CD4-positive, alpha-beta T cell treated with Interleukin-21 for 1 hour (primary cell): ENCODE data around the gene ADCY9.
A peak's percentile ranks its signal among the peaks of the same experiment; 100 is the strongest.

Experiments
- DNase-seq: peaks from one replicate; pipeline ENCODE4 v3.0.0-alpha.2; 2020

The ADCY9 gene

DNA sequence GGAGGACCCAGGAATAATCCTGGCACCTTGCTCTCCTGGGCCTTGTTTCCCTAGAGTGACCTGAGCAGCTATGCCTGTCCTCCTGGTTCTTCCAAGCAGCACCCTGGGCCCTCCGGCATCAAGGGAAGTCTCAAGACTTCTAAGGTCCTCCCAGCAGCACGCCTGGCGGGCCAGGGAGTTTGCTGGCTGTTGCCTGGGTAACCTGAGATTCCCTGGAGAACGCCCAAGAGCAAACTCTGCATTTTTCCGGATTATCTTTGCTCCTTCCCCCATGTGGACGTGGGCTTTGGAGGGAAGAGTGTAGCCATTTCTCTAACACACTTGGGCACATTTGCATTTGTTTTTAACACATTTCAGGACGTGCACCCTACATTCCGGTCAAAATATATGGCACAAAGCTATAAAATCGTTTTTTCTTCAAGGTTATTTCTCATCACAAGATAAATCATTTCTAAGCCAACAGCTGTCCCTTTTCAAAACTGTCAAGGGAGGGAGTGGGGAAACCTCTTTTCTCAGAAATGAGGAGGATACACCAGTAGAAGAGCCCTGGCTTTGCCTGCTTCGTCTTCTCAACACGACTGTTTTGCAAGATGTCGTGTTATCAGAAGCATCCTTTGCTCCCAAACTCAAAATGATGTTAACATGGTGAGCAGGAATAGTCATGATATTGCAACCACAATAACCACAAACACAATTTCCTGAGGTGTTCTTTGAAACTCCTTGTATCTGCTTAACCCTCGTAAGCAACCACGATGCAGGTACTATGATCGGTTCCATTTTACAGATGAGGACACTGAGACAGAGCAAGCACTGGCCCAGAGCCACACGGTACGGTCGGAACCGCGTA is 116.5 kb downstream of the ADCY9 start:
- no peak for DNase-seq

- no peak for DNase-seq
Measured at GRCh38 chr16:3998793-3999478, 117.3 kb downstream of the ADCY9 start.

DNA sequence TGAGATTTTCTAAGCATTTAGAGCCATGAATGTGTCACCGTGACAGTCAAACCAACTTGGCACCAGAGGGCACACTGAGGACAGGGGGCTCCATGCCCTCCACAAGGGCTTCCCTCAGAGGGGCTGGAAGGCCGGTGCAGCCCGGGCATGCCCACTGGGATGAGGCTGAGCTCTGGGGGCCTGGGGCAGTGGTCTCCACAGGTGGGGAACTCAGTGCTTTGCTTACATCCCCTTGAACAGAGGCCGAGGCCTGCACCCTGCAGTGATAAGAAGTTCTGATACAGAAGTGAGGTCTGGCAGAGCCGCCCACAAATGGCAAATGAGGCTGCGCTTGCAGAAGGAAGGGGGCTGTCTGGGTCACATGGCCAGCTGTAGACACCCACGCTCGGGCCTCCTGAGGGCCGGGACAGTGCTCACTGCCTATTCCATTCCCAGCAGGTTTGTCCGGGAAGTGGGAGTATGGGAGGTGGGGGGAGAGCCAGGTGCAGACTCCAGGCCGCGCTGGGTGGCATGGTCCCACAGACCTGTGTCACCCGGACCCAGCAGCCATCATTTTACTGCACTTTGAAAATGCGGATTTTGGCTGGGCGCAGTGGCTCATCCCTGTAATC is 118.9 kb downstream of the ADCY9 start:
- no peak for DNase-seq

DNA sequence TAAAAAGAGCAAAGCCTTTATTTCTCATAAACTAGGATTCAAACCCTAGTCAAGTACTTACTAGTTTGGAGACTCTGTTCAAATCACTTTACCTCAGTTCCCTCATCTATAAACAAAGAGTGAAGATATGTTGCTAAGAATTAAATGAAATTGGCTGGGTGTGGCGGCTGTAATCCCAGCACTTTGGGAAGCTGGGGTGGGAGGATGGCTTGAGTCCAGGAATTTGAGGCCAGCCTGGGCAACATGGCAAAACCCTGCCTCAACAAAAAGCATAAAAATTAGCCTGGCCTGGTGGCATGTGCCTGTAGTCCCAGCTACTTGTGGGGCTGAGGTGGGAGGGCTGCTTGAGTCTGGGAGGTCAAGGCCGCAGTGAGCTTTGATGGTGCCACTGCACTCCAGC is 121.2 kb downstream of the ADCY9 start:
- DNase-seq, result no peak

GRCh38 chr16:3993052-3993785 is 123.0 kb downstream of the ADCY9 start:
- no peak for DNase-seq

GRCh38 chr16:3992297-3993051 is 123.8 kb downstream of the ADCY9 start:
- DNase-seq, result no peak

DNA sequence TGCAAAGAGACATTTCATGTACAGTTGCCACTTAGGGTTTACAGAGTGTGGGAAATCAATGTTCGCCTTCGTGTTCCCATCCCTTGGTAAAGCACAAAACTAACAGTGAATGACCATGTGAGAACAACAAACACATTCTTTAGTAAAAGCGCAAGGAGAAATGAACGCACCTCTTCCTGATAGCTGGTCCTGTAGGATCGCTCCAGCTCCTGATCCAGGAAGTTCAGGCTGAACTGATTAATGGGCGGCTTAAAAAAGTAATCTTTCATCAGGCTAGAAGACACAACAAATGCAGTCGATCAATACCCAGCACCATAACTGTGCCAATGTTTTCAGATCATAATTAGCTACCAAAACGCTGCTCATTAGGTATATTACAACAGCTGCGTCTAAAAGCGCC is 127.4 kb downstream of the ADCY9 start:
- DNase-seq, result no peak

- DNase-seq, result no peak
Measured at GRCh38 chr16:3988011-3988410, 128.2 kb downstream of the ADCY9 start.

DNA sequence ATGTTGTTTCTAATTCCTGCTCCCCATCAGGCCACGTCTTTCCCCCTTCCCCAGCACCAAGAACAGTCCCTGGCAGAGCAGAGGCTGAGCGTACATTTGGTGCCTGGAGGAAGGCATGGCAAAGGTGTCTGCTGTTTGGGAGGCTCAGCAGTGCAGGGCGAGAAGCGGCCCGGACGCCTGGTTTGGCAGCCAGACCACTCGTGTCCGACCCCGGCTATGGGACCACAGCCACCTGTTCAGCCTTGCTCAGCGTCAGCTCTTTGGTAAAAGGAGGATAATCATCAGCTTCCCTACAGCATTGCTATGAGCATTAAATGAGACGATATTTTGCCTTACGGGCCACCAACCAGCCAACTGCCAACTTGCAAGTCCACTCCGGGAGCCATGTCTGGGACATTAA is 129.0 kb downstream of the ADCY9 start:
- no peak for DNase-seq

DNA sequence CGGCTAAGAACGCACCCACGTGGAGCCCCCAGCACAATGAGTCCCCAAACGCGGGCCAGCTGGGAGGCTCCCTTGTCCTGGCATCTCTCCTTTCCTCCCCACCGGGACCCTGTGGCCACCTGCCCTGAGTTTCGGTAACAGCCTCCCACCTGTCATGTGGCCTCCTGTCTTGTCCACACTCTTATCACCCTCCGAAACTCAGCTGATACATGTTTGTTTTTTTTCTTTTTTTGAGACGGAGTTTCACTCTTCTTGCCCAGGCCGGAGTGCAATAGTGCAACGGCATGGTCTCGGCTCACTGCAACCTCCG is 130.1 kb downstream of the ADCY9 start:
- DNase-seq, result no peak

GRCh38 chr16:3984111-3985060 is 131.9 kb downstream of the ADCY9 start:
- no peak for DNase-seq

DNA sequence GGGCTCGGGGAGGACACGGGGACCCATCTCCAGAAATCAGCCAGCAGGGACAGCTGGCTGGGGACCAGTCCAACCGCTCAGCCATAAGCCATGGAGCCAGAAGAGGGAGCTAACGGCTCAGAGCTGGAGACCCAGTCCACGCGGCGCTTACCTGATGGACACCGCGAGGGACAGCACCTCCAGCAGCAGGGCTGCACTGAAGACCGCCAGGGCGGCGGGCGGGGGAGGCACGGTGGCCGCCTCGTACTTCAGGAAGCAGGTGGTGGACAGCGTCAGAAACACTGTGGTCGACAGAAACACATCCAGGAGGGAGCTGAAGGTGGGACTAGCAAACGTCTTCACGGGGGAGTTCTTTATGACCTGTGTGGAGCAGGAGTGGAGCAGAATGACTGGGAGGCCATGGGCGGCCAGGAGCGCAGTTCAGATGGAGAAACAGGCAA is 133.1 kb downstream of the ADCY9 start:
- DNase-seq, result peak; percentile 59

GRCh38 chr16:3982216-3982615 is 134.0 kb downstream of the ADCY9 start:
- no peak for DNase-seq

GRCh38 chr16:3980253-3981111 is 135.8 kb downstream of the ADCY9 start:
- DNase-seq, result no peak

GRCh38 chr16:3979518-3979917 is 136.7 kb downstream of the ADCY9 start:
- no peak for DNase-seq

- no peak for DNase-seq
Measured at GRCh38 chr16:3979070-3979469, 137.2 kb downstream of the ADCY9 start.

GRCh38 chr16:3977376-3977775 is 138.9 kb downstream of the ADCY9 start:
- no peak for DNase-seq

DNA sequence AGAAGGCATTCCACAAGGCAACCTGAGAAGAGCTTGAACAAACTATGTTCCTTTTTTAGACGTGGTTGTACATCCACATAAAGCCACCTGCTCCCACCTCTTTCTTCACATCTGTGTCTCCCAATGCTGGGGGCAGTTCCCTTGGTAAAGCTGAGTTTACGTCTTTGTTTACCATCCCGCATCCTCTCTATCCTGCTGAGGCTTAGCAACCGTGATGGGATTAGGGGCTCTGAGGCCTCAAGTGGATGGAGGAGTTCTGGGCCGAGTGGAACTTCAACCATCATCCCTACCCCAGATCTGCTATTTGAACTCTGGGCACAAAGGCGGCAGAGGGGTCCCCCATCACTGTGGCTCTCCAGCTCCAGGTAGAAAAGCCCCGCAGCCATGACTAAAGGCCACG is 141.5 kb downstream of the ADCY9 start:
- no peak for DNase-seq

DNA sequence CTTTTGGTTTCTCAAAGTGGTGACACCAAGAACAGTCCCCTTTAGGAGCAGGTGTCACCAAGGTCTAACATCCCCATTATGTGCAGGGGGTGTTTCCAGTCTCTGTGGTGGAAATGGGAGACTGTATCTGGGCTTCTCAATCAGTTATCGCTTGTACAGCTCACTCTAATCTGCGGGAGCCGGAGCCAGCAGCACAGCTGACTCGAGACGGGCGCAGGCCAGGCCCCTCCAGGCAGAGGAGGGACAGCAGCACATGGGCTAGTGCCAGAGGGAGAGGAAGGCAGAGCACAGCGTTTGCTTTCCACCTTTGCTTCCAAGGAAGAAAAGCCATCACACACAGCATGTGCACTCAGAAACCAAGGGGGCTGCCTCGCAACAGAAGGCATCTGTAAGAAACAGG is 144.5 kb downstream of the ADCY9 start:
- no peak for DNase-seq

- no peak for DNase-seq
Measured at GRCh38 chr16:3971261-3971660, 145.0 kb downstream of the ADCY9 start.

DNA sequence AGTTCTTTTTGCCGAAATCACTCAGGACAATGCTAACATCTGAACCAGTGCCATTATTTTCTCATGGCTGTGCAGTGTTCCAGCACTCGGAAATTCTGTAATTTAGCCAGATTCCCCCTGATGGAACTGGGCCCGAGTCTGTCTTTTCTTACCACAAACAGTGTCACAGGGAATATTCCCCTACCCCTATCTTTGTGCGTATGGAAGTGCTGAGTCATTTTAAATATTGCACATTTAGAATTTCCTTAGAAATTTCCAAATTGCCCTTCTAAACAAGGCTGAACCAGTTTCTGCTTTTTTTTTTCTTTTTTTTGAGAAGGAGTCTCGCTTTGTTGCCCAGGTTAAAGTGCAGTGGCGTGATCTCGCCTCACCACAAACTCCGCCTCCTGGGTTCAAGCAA is 147.7 kb downstream of the ADCY9 start:
- DNase-seq, result no peak
